22Rv1 (cell line): Measurements from ENCODE around the gene PHF21A.

Experiments used
- H3K27ac ChIP-seq: fragments of 450-650 bp; 2 replicates; pipeline ENCODE4 v1.5.1; 2017
- ZFX ChIP-seq: fragments of 450-650 bp; IDR thresholded peaks from 2 replicates; pipeline ENCODE4 v1.6.1; 2017; ENCODE audit warnings: antibody characterized with exemption, borderline replicate concordance
- TF ChIP-seq, protein P1 (sequence below): fragments of 450-650 bp; IDR thresholded peaks from 2 replicates; pipeline ENCODE4 v1.5.1; 2017; ENCODE audit warnings: mild to moderate bottlenecking

PHF21A gene

DNA sequence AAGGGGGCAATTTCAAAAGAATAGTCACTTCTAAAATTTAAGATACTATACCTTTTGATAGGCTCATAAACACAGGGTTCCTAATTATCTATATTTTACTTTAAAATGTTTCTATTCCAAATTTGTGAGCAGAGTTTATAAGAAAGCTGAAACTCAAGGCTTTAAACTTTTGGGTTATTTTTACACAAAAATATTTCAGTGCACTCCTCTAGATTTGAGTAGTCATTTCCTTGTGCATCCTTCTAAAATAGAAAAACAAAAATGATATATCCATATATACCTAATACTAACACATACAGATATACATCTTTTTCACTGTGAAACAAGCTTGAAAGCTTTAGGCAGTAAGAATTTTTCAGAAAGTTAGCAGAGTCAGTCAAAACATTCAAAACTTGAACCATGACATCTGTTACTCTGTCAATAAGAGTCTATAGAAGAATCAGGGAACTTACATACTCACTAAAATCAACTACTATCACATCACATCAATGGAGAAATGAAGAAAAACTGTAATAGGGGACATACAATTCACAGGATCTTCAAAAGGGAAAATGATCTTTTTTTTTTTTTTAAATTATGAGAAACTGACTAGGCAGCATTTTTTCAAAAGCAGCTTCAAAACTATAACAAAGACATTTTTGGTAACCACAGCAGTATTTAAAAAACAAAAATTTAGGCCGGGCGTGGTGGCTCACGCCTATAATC, 5.1 kb downstream of the PHF21A start:
- H3K27ac ChIP-seq: no peak overlapping the region
- TF ChIP-seq ZFX: no peak
- TF ChIP-seq, protein P1, sequence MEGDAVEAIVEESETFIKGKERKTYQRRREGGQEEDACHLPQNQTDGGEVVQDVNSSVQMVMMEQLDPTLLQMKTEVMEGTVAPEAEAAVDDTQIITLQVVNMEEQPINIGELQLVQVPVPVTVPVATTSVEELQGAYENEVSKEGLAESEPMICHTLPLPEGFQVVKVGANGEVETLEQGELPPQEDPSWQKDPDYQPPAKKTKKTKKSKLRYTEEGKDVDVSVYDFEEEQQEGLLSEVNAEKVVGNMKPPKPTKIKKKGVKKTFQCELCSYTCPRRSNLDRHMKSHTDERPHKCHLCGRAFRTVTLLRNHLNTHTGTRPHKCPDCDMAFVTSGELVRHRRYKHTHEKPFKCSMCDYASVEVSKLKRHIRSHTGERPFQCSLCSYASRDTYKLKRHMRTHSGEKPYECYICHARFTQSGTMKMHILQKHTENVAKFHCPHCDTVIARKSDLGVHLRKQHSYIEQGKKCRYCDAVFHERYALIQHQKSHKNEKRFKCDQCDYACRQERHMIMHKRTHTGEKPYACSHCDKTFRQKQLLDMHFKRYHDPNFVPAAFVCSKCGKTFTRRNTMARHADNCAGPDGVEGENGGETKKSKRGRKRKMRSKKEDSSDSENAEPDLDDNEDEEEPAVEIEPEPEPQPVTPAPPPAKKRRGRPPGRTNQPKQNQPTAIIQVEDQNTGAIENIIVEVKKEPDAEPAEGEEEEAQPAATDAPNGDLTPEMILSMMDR: no peak

DNA sequence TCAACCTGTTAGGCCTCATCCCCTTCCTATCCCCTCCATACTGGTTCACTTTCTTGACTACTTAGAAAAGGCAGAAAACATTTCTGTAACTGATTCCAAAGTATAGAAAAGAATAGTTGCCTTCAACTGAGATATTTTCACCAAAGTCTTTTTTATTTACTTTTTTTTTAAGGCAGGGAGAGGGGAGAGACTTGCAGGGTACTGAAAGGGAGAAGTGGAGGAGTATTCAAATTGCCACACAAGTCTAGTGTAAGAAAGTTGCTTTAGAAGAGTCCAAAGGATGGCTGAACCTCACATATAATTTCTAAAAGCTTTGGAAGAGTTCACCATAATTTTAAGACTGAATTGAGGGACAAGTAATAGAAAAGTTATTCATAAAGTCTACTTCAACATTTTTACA, 6.3 kb downstream of the PHF21A start:
- no peak overlapping the region for H3K27ac ChIP-seq
- TF ChIP-seq, protein P1: no peak
- TF ChIP-seq ZFX: no peak

DNA sequence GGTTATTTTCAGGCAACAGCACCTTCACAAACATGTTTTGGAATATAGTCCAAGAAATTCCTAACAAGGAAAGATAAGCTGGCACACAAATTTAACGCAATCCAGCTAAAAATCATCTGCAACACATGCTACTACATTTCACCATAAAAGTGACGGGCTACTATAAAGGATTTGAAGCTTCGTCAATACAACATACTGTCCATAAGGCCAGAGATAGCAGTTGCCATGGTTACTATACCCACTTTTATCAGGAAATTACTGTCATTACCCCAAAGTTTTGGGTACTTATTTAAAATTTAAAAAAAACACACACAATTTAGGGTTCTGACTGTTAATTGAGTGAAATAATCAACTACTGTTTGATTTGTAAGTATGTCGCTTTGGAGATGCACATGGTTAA, 6.9 kb downstream of the PHF21A start:
- no peak overlapping the region for H3K27ac ChIP-seq
- no peak for TF ChIP-seq ZFX
- TF ChIP-seq, protein P1: no peak

DNA sequence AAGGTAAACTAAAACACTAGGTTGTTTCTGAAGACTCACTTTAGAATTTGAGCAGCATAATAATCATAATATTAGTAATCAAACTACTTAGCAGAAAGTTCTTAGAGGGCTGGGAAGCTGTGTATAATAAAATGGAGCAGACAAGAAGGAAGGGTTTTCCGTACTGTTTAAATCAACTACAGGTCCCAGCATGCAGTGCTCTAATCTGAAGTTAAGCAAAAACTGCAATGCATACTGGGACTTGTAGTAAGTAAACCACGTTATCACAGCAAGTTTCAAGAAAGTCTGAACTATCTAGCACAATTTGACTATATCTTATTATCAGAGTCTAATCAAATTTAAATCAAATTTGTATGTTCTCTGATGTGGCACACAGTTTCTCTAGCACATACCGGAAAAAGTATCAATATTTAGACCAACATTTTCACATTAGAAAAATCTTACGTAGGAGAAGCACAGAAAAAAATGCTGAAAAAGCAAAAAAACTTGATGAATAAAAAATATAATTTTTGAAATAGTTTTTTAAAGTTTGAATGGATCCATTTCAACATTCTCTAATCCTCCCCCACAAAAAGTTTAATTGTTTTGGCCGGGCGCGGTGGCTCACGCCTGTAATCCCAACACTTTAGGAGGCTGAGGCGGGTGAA, 8.2 kb downstream of the PHF21A start:
- TF ChIP-seq, protein P1: no peak
- TF ChIP-seq ZFX: no peak
- H3K27ac ChIP-seq: no peak overlapping the region

DNA sequence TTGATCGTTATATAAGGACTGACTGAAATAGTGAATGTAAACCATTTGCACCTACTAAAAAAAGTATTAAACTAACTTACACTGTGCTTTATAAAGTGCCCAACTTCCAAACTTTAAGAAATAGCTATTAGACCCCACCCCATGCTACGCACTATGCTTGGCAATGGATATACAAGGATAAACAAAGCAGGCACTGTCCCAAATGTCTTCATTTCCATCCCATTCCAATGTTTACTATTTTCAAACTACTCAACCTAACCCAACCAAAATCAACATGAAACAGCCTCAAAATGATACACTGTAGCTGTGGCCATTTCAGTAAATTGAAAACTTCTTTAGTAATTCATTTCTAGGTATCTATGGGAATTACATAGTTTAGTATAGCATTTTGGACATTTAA, 12.5 kb downstream of the PHF21A start:
- TF ChIP-seq, protein P1: no peak
- no peak for TF ChIP-seq ZFX
- H3K27ac ChIP-seq: no peak overlapping the region

DNA sequence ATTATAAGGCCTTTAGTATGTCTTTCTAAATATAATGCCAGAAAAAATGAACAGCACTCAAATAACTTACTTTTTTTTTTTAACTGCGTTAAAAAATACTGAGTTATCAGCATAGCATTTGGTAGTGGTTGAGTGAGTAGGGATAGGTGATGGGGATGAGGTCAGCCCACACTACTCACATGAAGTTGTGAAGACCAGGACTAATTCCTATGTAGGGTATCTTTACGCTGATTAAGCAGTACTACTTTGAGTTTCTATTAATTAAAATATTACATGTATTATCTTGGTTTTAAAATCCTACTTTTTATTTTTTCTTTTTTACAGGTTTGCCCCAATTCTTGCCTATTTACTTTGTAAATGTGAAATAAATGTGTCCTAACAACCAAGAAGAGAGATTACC, 13.5 kb downstream of the PHF21A start:
- H3K27ac ChIP-seq: no peak overlapping the region
- TF ChIP-seq, protein P1: no peak
- TF ChIP-seq ZFX: no peak

DNA sequence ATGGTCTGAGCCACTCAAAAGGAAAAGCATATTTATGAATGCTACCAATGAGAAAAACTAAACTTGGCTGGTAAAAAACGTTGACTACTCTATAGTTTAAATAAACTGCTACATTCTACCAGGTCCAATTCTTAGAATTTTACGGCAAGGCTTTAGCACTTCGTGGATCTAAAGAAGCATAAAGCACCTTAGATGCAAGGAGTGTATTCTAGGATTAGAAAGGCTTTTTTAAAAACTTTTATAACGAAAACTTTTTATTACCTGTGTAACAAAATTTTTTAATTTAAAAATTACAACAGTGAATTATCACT, 13.9 kb downstream of the PHF21A start:
- no peak overlapping the region for H3K27ac ChIP-seq
- TF ChIP-seq, protein P1: no peak
- no peak for TF ChIP-seq ZFX
